HL-60 (cell line): ENCODE measurements around the gene PIH1D1.

Experiments used
- DNase-seq, 2 experiments: peaks; one replicate each; pipeline ENCODE4 v3.0.0-alpha.2; 2010 to 2020; ENCODE audit warnings: low read depth in 1 of 2, low spot score in 1 of 2
- H3K27ac ChIP-seq: fragments of 250-450 bp; sonication (Bioruptor Pico); replicated peaks from 2 replicates; pipeline ENCODE4 v1.5.1; 2020; ENCODE audit warnings: mild to moderate bottlenecking, moderate library complexity
- H3K27me3 ChIP-seq: fragments of 250-450 bp; sonication (Bioruptor Pico); 2 replicates; pipeline ENCODE4 v1.5.1; 2021; ENCODE audit warnings: mild to moderate bottlenecking, moderate library complexity; ENCODE audit not compliant: insufficient read depth, poor library complexity, severe bottlenecking
- H3K4me3 ChIP-seq: replicated peaks from 2 replicates; pipeline ENCODE4 v1.5.1; 2011; ENCODE audit warnings: mild to moderate bottlenecking, control low read depth, low read length; ENCODE audit not compliant: insufficient read depth
- GABPA ChIP-seq: IDR thresholded peaks from 2 replicates; pipeline ENCODE4 v1.6.1; 2012; ENCODE audit warnings: low read depth
- POLR2AphosphoS5 ChIP-seq: IDR thresholded peaks from 2 replicates; pipeline ENCODE4 v1.6.1; 2012; ENCODE audit warnings: low read depth
- SPI1 ChIP-seq: IDR thresholded peaks from 2 replicates; pipeline ENCODE4 v1.6.1; 2012; ENCODE audit warnings: low read depth, mild to moderate bottlenecking, borderline replicate concordance
- TF ChIP-seq, protein P1 (sequence below): IDR thresholded peaks from one replicate; pipeline ENCODE4 v1.5.1; 2011; ENCODE audit warnings: low read length, control low read depth, inconsistent platforms; ENCODE audit not compliant: insufficient read depth
- TF ChIP-seq, protein P2 (sequence below): IDR thresholded peaks from 2 replicates; pipeline ENCODE4 v1.6.1; 2012; ENCODE audit warnings: low read depth; ENCODE audit not compliant: insufficient replicate concordance

PIH1D1 gene

GRCh38 chr19:49419173-49419572 is 32.4 kb downstream of the PIH1D1 start:
- Histone ChIP-seq H3K27ac (no peak overlapping the region), H3K27me3 (peaks cover 40% of the 10 kb centered on the region), H3K4me3 (no peak overlapping the region)
- TF ChIP-seq, protein P1, sequence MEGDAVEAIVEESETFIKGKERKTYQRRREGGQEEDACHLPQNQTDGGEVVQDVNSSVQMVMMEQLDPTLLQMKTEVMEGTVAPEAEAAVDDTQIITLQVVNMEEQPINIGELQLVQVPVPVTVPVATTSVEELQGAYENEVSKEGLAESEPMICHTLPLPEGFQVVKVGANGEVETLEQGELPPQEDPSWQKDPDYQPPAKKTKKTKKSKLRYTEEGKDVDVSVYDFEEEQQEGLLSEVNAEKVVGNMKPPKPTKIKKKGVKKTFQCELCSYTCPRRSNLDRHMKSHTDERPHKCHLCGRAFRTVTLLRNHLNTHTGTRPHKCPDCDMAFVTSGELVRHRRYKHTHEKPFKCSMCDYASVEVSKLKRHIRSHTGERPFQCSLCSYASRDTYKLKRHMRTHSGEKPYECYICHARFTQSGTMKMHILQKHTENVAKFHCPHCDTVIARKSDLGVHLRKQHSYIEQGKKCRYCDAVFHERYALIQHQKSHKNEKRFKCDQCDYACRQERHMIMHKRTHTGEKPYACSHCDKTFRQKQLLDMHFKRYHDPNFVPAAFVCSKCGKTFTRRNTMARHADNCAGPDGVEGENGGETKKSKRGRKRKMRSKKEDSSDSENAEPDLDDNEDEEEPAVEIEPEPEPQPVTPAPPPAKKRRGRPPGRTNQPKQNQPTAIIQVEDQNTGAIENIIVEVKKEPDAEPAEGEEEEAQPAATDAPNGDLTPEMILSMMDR: no peak
- TF ChIP-seq GABPA: no peak
- TF ChIP-seq, protein P2, sequence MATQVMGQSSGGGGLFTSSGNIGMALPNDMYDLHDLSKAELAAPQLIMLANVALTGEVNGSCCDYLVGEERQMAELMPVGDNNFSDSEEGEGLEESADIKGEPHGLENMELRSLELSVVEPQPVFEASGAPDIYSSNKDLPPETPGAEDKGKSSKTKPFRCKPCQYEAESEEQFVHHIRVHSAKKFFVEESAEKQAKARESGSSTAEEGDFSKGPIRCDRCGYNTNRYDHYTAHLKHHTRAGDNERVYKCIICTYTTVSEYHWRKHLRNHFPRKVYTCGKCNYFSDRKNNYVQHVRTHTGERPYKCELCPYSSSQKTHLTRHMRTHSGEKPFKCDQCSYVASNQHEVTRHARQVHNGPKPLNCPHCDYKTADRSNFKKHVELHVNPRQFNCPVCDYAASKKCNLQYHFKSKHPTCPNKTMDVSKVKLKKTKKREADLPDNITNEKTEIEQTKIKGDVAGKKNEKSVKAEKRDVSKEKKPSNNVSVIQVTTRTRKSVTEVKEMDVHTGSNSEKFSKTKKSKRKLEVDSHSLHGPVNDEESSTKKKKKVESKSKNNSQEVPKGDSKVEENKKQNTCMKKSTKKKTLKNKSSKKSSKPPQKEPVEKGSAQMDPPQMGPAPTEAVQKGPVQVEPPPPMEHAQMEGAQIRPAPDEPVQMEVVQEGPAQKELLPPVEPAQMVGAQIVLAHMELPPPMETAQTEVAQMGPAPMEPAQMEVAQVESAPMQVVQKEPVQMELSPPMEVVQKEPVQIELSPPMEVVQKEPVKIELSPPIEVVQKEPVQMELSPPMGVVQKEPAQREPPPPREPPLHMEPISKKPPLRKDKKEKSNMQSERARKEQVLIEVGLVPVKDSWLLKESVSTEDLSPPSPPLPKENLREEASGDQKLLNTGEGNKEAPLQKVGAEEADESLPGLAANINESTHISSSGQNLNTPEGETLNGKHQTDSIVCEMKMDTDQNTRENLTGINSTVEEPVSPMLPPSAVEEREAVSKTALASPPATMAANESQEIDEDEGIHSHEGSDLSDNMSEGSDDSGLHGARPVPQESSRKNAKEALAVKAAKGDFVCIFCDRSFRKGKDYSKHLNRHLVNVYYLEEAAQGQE: no peak
- no peak for TF ChIP-seq POLR2AphosphoS5
- no peak for TF ChIP-seq SPI1
- DNase-seq: no peak

DNA sequence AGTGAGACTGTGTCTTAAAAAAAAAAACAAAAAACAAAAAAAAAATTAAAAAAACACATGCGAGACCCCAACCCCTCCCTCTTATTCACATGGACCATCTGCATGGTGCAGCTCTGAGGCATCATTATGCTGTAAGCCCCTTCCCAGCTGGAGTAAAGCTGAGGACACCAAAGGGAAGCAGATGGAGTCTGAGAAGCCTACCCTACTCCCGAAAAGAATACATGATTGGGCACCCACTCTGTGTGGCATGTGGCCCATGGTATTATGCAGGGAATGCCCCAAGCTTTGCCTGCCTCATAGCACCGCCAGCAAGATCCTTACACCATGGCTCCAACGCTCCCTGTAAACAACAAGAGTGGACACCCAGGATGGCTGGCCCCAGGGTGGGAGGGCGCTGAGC is 33.1 kb downstream of the PIH1D1 start:
- peaks cover 34% of the 10 kb centered on the region for H3K27me3 ChIP-seq
- no peak for DNase-seq
- TF ChIP-seq, protein P1: no peak
- TF ChIP-seq SPI1 (no peak), POLR2AphosphoS5 (no peak), GABPA (no peak)
- TF ChIP-seq, protein P2: no peak
- no peak overlapping the region for H3K4me3 ChIP-seq
- no peak overlapping the region for H3K27ac ChIP-seq

- peak overlapping the region; percentile 56 for H3K27ac ChIP-seq
- no peak for TF ChIP-seq SPI1
- no peak for TF ChIP-seq GABPA
- TF ChIP-seq, protein P2: no peak
- no peak for TF ChIP-seq POLR2AphosphoS5
- TF ChIP-seq, protein P1: no peak
- H3K4me3 ChIP-seq: no peak overlapping the region
- no peak for DNase-seq
- peaks cover 20% of the 10 kb centered on the region for H3K27me3 ChIP-seq
These were observed 34.5 kb downstream of the PIH1D1 start for GRCh38 chr19:49417088-49417487.
